Liver (tissue), 3 donors: Measurements from ENCODE around the gene LIMCH1.

ENCODE experiments used
- ATF3 ChIP-seq: IDR thresholded peaks from 2 replicates; pipeline ENCODE4 v1.6.1; 2016; ENCODE audit warnings: antibody characterized with exemption
- CTCF ChIP-seq: fragments of 150-350 bp; IDR thresholded peaks from 2 replicates; pipeline ENCODE4 v1.5.1; 2017; ENCODE audit warnings: improper control_type of control experiment, low read depth, low read length; ENCODE audit not compliant: missing input control
- GABPA ChIP-seq, 2 donors: IDR thresholded peaks in 1 of 2; conservative IDR thresholded peaks in 1 of 2; 2 replicates each; pipeline ENCODE4 v1.6.1; 2016; ENCODE audit warnings: antibody characterized with exemption in 2 of 2, mild to moderate bottlenecking in 1 of 2, moderate library complexity in 1 of 2
- HNF4A ChIP-seq, 2 donors: conservative IDR thresholded peaks; 2 replicates each; pipeline ENCODE4 v1.6.1; 2016; ENCODE audit warnings: antibody characterized with exemption in 2 of 2, mild to moderate bottlenecking in 2 of 2
- JUND ChIP-seq, 2 donors: IDR thresholded peaks; 2 replicates each; pipeline ENCODE4 v1.6.1; 2016; ENCODE audit warnings: antibody characterized with exemption in 2 of 2
- MAX ChIP-seq: IDR thresholded peaks from 2 replicates; pipeline ENCODE4 v1.6.1; 2016; ENCODE audit warnings: antibody characterized with exemption
- RAD21 ChIP-seq, 2 donors: IDR thresholded peaks; 2 replicates each; pipeline ENCODE4 v1.6.1; 2016; ENCODE audit warnings: antibody characterized with exemption in 2 of 2, mild to moderate bottlenecking in 2 of 2
- REST ChIP-seq: IDR thresholded peaks from 2 replicates; pipeline ENCODE4 v1.6.1; 2016; ENCODE audit warnings: antibody characterized with exemption, mild to moderate bottlenecking
- SP1 ChIP-seq: IDR thresholded peaks from 2 replicates; pipeline ENCODE4 v1.6.1; 2018; ENCODE audit warnings: antibody characterized with exemption, mild to moderate bottlenecking
- YY1 ChIP-seq: IDR thresholded peaks from 2 replicates; pipeline ENCODE4 v1.6.1; 2016; ENCODE audit warnings: antibody characterized with exemption, mild to moderate bottlenecking
- donor health status: healthy.
- donor health status: healthy.

- no peak for TF ChIP-seq CTCF
- no peak for TF ChIP-seq SP1
- no peak for TF ChIP-seq ATF3
- no peak for TF ChIP-seq JUND (IDR thresholded peaks at IDR 0.05)
- no peak for TF ChIP-seq MAX
- no peak for TF ChIP-seq GABPA (IDR thresholded peaks at IDR 0.05 in 1 of 2, conservative IDR thresholded peaks at IDR 0.05 in 1 of 2)
- no peak for TF ChIP-seq RAD21 (IDR thresholded peaks at IDR 0.05)
- no peak for TF ChIP-seq REST
- no peak for TF ChIP-seq HNF4A (conservative IDR thresholded peaks at IDR 0.05)
- TF ChIP-seq YY1, result no peak
These were observed 105.4 kb downstream of the LIMCH1 start for GRCh38 chr4:41643331-41643730.
